GM13977 (cell line): ENCODE measurements around the gene SYNRG.

Experiments
- DNase-seq: peaks from one replicate; pipeline ENCODE4 v3.0.0; 2012; ENCODE audit warnings: low spot score
- in situ Hi-C: fragments of 300-500 bp; cut with MboI; formaldehyde crosslinking; loops from one replicate; pipeline ENCODE4 v1.12.0; 2022; ENCODE audit warnings: low sequenced_read_pairs, low pct_unique_long_range_greater_than_20kb, mixed read lengths, inconsistent platforms; ENCODE audit not compliant: unreplicated experiment
- TF ChIP-seq, protein P1 (sequence below): IDR thresholded peaks from 2 replicates; pipeline ENCODE4 v1.5.1; 2012; ENCODE audit warnings: mild to moderate bottlenecking, control low read depth; ENCODE audit not compliant: insufficient read depth; ENCODE audit errors: extremely low read depth, missing control alignments

Gene SYNRG

DNA sequence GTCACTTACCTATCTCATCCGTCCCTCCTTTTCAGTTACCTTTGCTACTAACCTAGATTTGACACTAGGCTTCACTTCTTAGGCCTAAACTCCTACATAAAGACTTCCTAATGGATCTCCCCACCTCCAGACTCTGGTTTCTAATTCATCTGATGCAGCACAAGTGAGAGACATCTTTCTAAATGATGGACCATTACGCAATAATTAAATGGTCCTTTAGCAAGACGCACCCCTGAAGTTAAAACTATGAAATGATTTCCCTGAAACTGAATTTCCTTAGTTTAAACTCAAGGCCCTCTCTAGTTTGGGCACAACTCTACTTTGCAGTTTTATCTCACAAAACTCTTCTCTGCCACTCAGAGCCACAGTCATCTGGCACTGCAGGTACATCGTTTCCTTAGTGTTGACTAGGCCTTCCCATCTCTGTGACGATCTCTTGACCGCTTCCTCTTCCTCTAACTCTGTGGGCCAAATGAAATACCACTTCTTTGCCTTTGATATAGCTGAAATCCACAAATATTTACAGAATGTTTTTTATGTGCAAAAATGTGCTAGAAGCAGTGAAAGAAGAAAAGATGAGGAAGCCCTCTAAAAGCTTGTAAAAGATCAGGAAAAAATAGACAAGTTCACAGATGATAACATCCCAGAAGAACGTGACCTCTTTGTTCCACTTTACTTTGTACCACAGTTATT, 3.3 kb downstream of the SYNRG start:
- DNase-seq = peak; percentile 19
- in situ Hi-C loops = no loop called here
- TF ChIP-seq, protein P1, sequence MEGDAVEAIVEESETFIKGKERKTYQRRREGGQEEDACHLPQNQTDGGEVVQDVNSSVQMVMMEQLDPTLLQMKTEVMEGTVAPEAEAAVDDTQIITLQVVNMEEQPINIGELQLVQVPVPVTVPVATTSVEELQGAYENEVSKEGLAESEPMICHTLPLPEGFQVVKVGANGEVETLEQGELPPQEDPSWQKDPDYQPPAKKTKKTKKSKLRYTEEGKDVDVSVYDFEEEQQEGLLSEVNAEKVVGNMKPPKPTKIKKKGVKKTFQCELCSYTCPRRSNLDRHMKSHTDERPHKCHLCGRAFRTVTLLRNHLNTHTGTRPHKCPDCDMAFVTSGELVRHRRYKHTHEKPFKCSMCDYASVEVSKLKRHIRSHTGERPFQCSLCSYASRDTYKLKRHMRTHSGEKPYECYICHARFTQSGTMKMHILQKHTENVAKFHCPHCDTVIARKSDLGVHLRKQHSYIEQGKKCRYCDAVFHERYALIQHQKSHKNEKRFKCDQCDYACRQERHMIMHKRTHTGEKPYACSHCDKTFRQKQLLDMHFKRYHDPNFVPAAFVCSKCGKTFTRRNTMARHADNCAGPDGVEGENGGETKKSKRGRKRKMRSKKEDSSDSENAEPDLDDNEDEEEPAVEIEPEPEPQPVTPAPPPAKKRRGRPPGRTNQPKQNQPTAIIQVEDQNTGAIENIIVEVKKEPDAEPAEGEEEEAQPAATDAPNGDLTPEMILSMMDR = no peak

DNA sequence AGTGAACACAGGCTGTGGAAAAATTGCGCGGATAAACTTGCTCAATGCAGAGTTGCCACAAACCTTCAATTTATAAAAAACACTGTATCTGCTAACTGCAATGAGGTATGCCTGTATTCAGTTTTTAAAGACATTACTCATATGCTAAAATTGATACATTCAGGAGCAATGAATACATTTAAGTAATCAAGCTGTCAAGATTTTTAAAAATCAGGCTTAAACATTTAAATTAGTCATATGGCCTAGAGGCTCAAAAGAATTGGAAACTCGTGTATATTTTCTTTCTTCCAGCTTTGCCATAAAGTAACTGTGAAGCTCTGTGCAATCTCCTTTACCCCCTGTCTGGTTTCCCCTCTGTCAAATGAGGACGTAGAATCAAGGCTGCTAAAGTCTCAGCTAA, 4.1 kb downstream of the SYNRG start:
- no peak for DNase-seq
- in situ Hi-C loops = no loop called here
- TF ChIP-seq, protein P1 = no peak

DNA sequence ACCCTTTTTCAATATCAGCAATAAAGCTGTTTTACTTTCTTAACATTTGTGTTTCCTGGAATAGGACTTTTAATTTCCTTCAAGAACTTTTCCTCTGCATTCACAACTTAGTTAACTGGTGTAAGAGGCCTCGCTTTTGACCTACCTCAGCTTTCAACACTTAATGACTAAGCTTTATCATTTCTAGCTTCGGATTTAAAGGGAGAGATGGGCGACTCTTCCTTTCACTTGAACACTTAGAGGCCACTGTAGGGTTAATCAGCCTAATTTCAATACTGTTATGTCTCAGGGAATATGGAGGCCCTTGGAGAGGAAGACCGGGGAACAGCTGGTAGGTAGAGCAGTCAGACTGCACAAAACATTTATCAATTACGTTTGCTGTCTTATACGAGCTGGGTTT, 4.7 kb downstream of the SYNRG start:
- no peak for DNase-seq
- TF ChIP-seq, protein P1 = no peak
- in situ Hi-C loops = no loop called here

DNA sequence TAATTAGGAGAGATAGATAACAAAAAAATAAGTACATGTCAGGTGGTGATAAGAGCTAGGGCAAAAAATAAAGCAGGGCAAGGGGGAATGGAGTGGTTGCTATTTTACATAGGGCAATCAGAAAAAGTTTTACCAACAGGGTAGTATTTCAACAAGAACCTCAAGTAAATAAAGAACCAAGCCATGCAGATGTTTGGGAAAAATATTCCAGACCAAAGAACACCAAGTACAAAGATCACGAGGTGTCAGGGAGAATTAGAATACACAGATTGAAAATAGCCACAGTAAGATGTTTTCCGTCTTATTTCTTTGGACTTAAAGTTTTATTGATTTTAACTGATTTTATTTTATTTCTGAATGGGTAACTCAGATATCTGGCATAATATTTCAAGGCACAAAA, 11.1 kb downstream of the SYNRG start:
- in situ Hi-C loops = no loop called here
- TF ChIP-seq, protein P1 = no peak
- DNase-seq = no peak

DNA sequence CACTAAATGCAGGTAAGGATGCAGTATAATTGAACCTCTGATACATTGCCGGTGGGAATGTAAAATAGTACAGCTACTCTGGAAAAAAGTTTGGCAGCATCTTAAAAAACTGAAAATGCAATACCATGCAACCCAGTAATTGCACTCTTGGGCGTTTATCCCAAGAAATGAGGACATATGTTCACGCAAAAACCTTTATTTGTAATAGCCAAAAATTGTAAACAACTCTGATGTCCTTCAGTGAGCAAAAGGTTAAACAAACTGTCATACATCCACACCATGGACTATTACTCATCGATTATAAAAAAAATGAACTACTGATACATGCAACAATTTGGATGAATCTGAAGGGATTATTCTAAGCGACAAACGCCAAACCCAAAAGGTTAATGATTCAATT, 16.9 kb downstream of the SYNRG start:
- TF ChIP-seq, protein P1 = no peak
- in situ Hi-C loops = no loop called here
- DNase-seq = no peak

DNA sequence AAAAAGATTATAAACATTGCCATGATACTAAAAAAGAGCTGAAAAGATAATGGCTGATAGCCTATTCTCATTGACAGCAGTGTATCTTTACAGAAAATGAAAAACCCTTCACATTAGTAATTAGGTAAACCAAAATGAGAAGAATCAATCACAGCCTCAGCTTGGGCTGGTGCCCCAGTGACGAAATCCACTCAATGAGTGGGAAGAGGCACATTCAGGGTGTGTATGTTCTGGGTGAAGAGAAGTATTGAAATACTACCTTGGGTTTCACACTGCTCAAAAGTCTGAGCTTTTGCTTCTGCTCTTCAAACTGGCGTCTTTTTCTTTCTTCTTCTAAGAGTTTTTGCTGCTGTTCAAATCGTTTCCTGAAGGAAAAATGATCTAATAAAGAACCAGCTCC, 24.2 kb downstream of the SYNRG start:
- TF ChIP-seq, protein P1 = no peak
- DNase-seq = no peak
- in situ Hi-C loops = no loop called here
